COLO668 (cell line): ENCODE data around the gene TYMS.

ENCODE experiments used
- DNase-seq: peaks from one replicate; lab custom pipeline; 2025; ENCODE audit not compliant: unreplicated experiment; lab: John Stamatoyannopoulos, UW

TYMS gene

GRCh38 chr18:710418-711300 is 53.2 kb downstream of the TYMS start:
- DNase-seq = peak; percentile 33

GRCh38 chr18:711310-711656 is 53.8 kb downstream of the TYMS start:
- peak; percentile 63 for DNase-seq

- DNase-seq = peak; percentile 68
These were observed 54.4 kb downstream of the TYMS start for GRCh38 chr18:711657-712400.

- peak; percentile 98 for DNase-seq
These were observed 55.1 kb downstream of the TYMS start, which contains the start of gene ENOSF1 for GRCh38 chr18:712401-713134. Gene ENOSF1 (minus strand): TSS chr18:712630. CDS start chr18:712587, 43 bp downstream.

GRCh38 chr18:713135-713490 is 55.7 kb downstream of the TYMS start:
- no peak for DNase-seq

- no peak for DNase-seq
These were observed 58.2 kb downstream of the TYMS start for GRCh38 chr18:715626-716025.

- no peak for DNase-seq
These were observed 59.5 kb downstream of the TYMS start for GRCh38 chr18:717003-717402.
